GM04504 (cell line): ENCODE data around the gene RXRA.
"Not testable (repeated sequence)": the region's sequence is repeated elsewhere in the genome, so short reads cannot be mapped to it uniquely, and the experiment has no call there.

Source experiments
- DNase-seq: peaks from one replicate; pipeline ENCODE4 v3.0.0-alpha.2; 2012; ENCODE audit warnings: low read depth

The RXRA gene

GRCh38 chr9:134308639-134309220, 17.5 kb upstream of the RXRA start:
- DNase-seq = not testable (repeated sequence)

- DNase-seq = no peak
These were observed 12.8 kb upstream of the RXRA start for GRCh38 chr9:134313470-134313869.

DNA sequence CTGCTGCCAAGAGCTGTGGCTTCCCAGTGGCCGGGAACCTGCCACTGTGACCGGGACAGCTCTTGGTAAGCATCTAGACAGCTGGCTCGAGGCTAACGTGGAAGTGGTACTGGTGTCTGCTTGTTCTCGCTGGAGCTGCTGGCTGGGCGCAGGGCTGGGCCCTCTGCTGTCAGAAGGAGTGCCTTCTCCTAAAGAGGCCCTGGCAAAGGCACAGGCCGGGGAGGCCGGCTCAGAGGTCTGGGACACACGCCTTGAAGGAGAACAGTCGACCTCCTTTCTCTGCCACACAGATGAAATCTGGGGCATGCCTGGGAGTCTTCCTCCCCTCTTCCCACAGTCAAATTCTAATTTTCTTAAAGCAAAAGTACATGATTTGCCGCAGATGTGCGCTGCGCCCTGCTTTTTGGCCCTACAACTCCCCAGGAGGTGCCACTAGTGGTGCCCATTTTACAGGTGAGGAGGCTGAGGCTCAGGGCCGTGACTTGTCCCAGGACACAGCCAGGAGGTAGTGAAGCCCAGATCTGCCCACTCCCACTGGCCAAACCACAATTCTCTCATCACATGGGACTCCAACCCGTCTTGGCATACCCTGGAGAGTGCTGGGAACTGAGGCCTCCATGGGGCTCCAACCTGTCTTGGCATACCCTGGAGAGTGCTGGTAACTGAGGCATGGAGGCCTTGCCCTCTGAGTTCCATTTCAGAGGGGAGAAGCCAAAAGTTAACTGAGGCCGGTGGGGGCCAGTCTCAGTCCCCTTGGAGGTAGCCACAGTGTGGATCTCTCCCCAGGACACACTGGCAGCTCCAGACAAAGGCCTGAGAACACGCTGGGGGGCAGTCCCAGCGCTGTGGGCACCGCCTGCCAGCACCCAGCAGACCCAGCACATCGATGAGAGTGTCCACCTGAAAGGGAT, 12.0 kb upstream of the RXRA start:
- DNase-seq = no peak

GRCh38 chr9:134314950-134315715, 11.1 kb upstream of the RXRA start:
- no peak for DNase-seq

GRCh38 chr9:134315716-134316448, 10.4 kb upstream of the RXRA start:
- no peak for DNase-seq

DNA sequence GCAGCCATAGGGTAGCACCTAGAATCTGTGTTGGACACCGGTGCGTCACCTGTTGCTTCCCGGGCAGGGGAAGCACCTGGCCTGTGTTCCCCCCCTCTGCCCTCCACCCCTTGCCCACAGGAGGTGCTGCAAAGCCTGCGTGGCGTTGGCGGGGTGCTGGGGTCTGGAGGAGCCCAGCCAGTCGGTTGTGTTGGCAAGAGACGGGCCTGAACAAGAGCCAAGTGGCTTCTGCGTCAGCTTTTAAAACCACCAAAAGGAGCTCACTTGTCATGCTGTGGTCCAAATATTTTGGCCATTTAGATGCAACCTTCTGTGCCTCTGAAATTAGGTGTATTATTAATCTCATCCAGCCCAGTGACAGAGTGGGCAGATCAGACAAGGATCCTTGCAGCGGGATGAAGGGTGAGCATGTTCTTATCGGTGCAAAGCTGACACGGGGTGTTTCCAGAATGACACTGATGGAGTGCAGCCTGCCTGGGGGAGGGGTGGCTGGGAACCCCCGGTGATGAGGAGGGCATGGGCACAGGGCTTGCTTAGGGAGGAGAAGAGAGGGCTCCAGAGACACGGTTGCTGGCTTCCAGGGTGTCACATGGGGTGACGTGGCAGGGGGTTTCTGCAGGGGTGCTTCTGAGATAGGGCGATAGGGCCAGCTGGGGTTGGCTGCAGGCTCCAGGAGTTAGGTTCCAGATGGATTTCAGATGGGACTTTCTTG, 9.7 kb upstream of the RXRA start:
- DNase-seq = no peak

DNA sequence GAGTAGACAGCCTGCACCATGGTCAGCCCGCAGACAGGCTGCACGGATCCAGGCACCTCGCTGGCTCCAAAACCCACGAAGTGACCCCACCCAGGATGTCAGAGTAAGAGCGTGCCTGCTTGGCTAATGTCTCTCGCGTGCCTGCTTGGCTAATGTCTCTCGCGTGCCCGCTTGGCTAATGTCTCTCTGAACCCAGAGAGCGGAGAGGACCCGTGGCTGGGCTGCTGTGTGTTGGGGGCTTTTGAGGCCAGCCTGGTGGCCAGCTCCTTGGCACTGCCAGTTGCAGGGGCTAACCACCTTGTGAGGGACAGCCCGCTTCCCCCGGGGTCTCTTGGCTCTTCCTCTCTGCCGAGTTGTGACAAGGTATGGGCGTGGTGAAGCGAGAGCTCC, 8.9 kb upstream of the RXRA start:
- DNase-seq = no peak

GRCh38 chr9:134317790-134318414, 8.4 kb upstream of the RXRA start:
- no peak for DNase-seq

GRCh38 chr9:134318481-134318891, 7.8 kb upstream of the RXRA start:
- DNase-seq = no peak

- no peak for DNase-seq
These were observed 7.3 kb upstream of the RXRA start for GRCh38 chr9:134318941-134319305.

DNA sequence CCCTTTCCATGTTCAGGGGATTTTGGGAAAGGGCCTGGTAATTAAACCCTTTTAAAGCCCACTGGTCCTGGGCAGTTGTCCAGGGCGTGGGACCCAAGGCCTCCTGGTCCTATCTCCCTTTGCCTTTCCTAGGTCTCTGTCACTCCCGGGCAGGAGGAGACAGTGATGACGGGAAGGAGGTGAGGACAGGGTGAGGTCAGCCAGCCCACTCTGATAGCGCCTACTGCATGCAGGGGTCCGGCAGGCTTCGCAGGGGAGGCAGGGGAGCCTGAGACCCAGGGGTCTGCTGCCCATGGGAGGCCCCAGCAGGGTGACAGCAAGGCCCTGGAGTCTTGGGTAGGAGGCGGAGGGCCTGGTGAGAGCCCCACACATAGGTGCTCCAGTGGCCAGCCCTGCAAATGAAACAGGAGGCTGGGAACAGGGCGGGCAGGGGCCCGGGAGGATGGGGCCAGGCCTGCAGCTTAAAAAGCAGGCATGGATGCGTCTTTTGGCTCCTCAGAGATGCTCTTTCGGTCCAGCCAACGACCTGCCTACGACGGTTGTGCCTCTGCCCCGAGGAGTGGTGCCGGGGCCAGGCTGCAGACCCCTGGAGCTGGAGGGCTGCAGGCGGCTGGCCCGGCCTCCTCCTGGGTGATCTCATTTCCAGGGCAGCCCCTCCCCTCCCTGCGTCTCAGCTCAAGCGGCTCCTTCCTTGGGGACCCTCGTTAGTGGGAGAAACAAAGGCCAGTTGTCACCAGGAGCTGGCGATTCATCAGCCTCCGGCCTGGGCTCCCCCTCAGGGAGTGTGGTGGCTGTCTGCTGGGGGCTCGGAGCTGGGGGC, 6.7 kb upstream of the RXRA start:
- no peak for DNase-seq

- no peak for DNase-seq
These were observed 6.0 kb upstream of the RXRA start for GRCh38 chr9:134320126-134320867.

GRCh38 chr9:134320868-134321471, 5.3 kb upstream of the RXRA start:
- DNase-seq = no peak

GRCh38 chr9:134321531-134321930, 4.7 kb upstream of the RXRA start:
- no peak for DNase-seq

DNA sequence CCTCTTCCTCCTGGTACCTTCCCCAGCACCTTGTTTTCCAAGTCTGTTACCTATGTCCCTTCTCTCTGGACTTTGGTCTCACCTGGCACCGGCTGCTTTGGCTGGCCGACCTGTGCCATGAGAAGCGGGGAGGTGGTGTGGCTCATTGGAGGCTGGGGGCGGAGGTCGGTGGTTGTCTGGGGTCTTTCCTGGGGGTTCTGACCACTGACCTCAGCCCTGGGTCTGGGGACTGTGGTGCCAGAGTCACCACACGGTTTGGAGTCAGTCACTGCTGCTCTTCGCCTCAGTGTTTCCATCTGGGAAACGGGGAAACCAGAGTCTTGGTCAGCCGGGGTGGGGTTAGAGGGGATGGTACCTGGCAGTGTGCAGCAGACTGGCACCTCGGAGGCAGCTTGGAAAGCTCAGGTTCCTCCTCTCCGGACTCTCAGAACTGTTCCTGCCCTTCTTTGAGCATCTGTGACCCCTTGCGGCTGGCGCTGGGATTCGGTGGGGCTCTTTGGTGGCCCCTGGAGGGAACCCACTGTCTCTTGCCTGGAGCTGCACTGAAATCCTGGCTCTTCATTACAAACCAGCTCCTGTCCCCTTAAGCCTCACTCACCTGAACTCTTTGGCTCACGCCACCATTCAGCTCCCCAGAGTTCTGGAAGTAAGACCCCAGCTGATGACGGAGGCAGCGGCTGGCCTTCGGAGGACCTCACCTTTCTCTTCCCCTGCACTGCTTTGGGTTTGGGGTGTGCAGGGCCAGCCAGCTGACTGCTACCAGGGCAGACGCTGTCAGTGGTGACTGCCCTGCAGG, 4.1 kb upstream of the RXRA start:
- DNase-seq = no peak

DNA sequence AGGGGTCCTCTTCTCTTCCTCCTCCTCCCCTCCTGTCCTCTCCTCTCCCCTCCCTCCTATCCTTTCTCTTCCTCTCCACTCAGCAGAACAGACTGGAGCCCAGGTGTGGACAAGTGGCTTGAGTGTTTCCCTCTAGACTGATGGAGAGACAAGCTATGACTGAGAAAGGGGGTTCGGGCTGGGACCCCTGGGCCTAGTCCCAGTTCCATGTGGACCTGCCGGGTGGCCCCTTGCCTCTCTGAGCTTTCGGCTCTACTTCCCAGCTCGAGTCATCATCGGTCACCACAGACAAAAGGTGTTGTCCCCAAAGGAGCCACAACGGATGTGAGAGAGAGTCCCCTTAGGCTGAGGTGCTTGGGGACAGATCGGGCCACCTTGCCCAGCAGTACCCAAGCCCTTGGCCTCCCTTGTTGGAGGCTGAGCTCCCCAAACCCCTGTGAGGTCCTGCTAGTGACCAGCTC, 3.4 kb upstream of the RXRA start:
- no peak for DNase-seq

- no peak for DNase-seq
These were observed 2.4 kb upstream of the RXRA start for GRCh38 chr9:134323741-134324358.
